HCT116 (cell line): ENCODE measurements around the gene DLX4. TPM values are rescaled to one million over a fixed set of nuclear protein-coding genes. Genes with fewer than 3 reads are reported as not detected.

Experiments used
- ATAC-seq: fragments of 200-7000 bp; cut with Tn5 transposase; 2 replicates; pipeline ENCODE4 v1.9.1; 2020; ENCODE audit warnings: mild to moderate bottlenecking, moderate library complexity
- BruUV-seq: library from RNA; stranded (reverse); fragments of 400-500 nt; replicated peaks from 2 replicates; lab custom pipeline; 2021; lab: Mats Ljungman, UMichigan
- CTCF ChIA-PET: fragments of 300-600 bp; sonication (Branson Sonifier 250); formaldehyde crosslinking; loops from one replicate; lab custom pipeline; 2021; ENCODE audit warnings: antibody characterized with exemption; lab: Charles Lee
- POLR2A ChIA-PET: fragments of 300-600, 350-600 bp; sonication (Branson Sonifier 250); formaldehyde crosslinking; loops from one replicate; lab custom pipeline; 2021; ENCODE audit warnings: antibody characterized with exemption; lab: Charles Lee
- RAD21 ChIA-PET, 2 experiments: fragments of 300-600 bp; sonication (Branson Sonifier 250); formaldehyde crosslinking; loops; one replicate each; lab custom pipeline; 2023; ENCODE audit warnings: low total read pairs in 2 of 2; ENCODE audit not compliant: uncharacterized antibody in 2 of 2, unreplicated experiment in 2 of 2, low non-redundant PET in 1 of 2; lab: Charles Lee
- DNase-seq: peaks from one replicate; pipeline ENCODE4 v3.0.0-alpha.2; 2010; ENCODE audit warnings: low read depth, low spot score
- H2AFZ ChIP-seq: fragments of 200-600 bp; shearing (Covaris generic), sonication (generic); 2 replicates; pipeline ENCODE4 v1.6.1; 2017; ENCODE audit warnings: low read depth, mixed run types, mixed read lengths, antibody characterized with exemption, low read length; ENCODE audit not compliant: poor library complexity, severe bottlenecking
- H3K27ac ChIP-seq: 2 replicates; pipeline ENCODE4 v1.5.1; 2012; ENCODE audit warnings: low read depth, low read length
- H3K27me3 ChIP-seq: fragments of 200-600 bp; sonication (generic); 2 replicates; pipeline ENCODE4 v1.6.1; 2016; ENCODE audit warnings: mixed run types, low read length, mixed read lengths; ENCODE audit not compliant: insufficient read depth
- H3K36me3 ChIP-seq, 2 experiments: fragments of 200-500 bp in 1 of 2; fragments of 200-600 bp in 1 of 2; sonication (Bioruptor generic) in 1 of 2; sonication (generic) in 1 of 2; 2 replicates each; pipeline versions ENCODE4 v1.5.1 to v1.6.1; 2014 to 2016; ENCODE audit warnings: low read length in 2 of 2, inconsistent platforms in 1 of 2, mixed read lengths in 1 of 2, mixed run types in 1 of 2; ENCODE audit not compliant: insufficient read depth in 2 of 2, control insufficient read depth in 1 of 2
- H3K4me1 ChIP-seq, 2 experiments: fragments of 200-600 bp in 1 of 2; sonication (generic) in 1 of 2; 2 replicates each; pipeline versions ENCODE4 v1.5.1 to v1.6.1; 2012 to 2017; ENCODE audit warnings: low read length in 2 of 2, inconsistent platforms in 1 of 2, mild to moderate bottlenecking in 1 of 2, mixed read lengths in 1 of 2, mixed run types in 1 of 2, moderate library complexity in 1 of 2; ENCODE audit not compliant: insufficient read depth in 2 of 2, control insufficient read depth in 1 of 2
- H3K4me2 ChIP-seq: fragments of 200-600 bp; sonication (generic); 2 replicates; pipeline ENCODE4 v1.6.1; 2017; ENCODE audit warnings: mixed run types, low read length, mixed read lengths
- H3K4me3 ChIP-seq, 2 experiments: fragments of 200-600 bp in 1 of 2; sonication (generic) in 1 of 2; replicated peaks in 1 of 2; 2 replicates each; pipeline ENCODE4 v1.5.1; 2011 to 2016; ENCODE audit warnings: low read length in 2 of 2, control low read depth in 1 of 2, low read depth in 1 of 2, mild to moderate bottlenecking in 1 of 2, mixed read lengths in 1 of 2, mixed run types in 1 of 2
- H3K79me2 ChIP-seq: fragments of 200-600 bp; sonication (generic); 2 replicates; pipeline ENCODE4 v1.6.1; 2017; ENCODE audit warnings: mild to moderate bottlenecking, mixed run types, low read length, moderate library complexity, mixed read lengths; ENCODE audit not compliant: insufficient read depth
- H3K9ac ChIP-seq: fragments of 200-600 bp; sonication (generic); 2 replicates; pipeline ENCODE4 v1.6.1; 2016; ENCODE audit warnings: low read length, mixed read lengths
- H3K9me2 ChIP-seq: fragments of 200-600 bp; sonication (generic), shearing (Covaris generic); 2 replicates; pipeline ENCODE4 v1.6.1; 2017; ENCODE audit warnings: mixed run types, mild to moderate bottlenecking, moderate library complexity; ENCODE audit not compliant: insufficient read depth
- H3K9me3 ChIP-seq, 2 experiments: fragments of 200-500 bp in 1 of 2; fragments of 200-600 bp in 1 of 2; sonication (Bioruptor generic) in 1 of 2; sonication (generic) in 1 of 2; 2 replicates each; pipeline ENCODE4 v1.6.1; 2014 to 2017; ENCODE audit warnings: low read length in 2 of 2, mixed read lengths in 2 of 2, inconsistent platforms in 1 of 2, low read depth in 1 of 2, mild to moderate bottlenecking in 1 of 2, mixed run types in 1 of 2, moderate library complexity in 1 of 2; ENCODE audit not compliant: control insufficient read depth in 1 of 2, insufficient read depth in 1 of 2
- H4K20me1 ChIP-seq: fragments of 200-600 bp; sonication (generic), shearing (Covaris generic); 2 replicates; pipeline ENCODE4 v1.6.1; 2017; ENCODE audit warnings: mixed run types, mild to moderate bottlenecking, moderate library complexity; ENCODE audit not compliant: insufficient read depth
- ATF3 ChIP-seq: IDR thresholded peaks from 2 replicates; pipeline ENCODE4 v1.6.1; 2012
- CBX3 ChIP-seq: IDR thresholded peaks from 2 replicates; pipeline ENCODE4 v1.6.1; 2012; ENCODE audit warnings: low read depth
- CEBPB ChIP-seq: IDR thresholded peaks from 2 replicates; pipeline ENCODE4 v1.6.1; 2012; ENCODE audit warnings: low read depth
- CTCF ChIP-seq, 3 experiments: fragments of 200-600 bp in 1 of 3; sonication (generic) in 1 of 3; IDR thresholded peaks in 2 of 3; conservative IDR thresholded peaks in 1 of 3; 2 replicates each; pipeline ENCODE4 v1.5.1; 2012 to 2017; ENCODE audit warnings: low read depth in 2 of 3, low read length in 2 of 3, antibody characterized with exemption in 1 of 3, borderline replicate concordance in 1 of 3, control low read depth in 1 of 3, mild to moderate bottlenecking in 1 of 3, mixed read lengths in 1 of 3, mixed run types in 1 of 3, moderate library complexity in 1 of 3; ENCODE audit not compliant: insufficient read depth in 1 of 3
- ELF1 ChIP-seq: IDR thresholded peaks from 2 replicates; pipeline ENCODE4 v1.6.1; 2012; ENCODE audit warnings: low read depth, borderline replicate concordance
- EZH2phosphoT487 ChIP-seq: fragments of 200-600 bp; IDR thresholded peaks from 2 replicates; pipeline ENCODE4 v1.6.1; 2018; ENCODE audit warnings: antibody characterized with exemption, borderline replicate concordance
- JUND ChIP-seq: IDR thresholded peaks from 2 replicates; pipeline ENCODE4 v1.6.1; 2012
- POLR2AphosphoS5 ChIP-seq: IDR thresholded peaks from 2 replicates; pipeline ENCODE4 v1.6.1; 2011; ENCODE audit warnings: mild to moderate bottlenecking, low read depth, low read length, moderate library complexity
- RAD21 ChIP-seq: IDR thresholded peaks from 2 replicates; pipeline ENCODE4 v1.6.1; 2012; ENCODE audit warnings: low read depth, mild to moderate bottlenecking
- TCF7L2 ChIP-seq: IDR thresholded peaks from 2 replicates; pipeline ENCODE4 v1.7.0; 2011; ENCODE audit warnings: borderline replicate concordance, inconsistent platforms; ENCODE audit not compliant: insufficient read depth, insufficient read length; ENCODE audit errors: extremely low read depth
- YY1 ChIP-seq: IDR thresholded peaks from 2 replicates; pipeline ENCODE4 v1.6.1; 2011; ENCODE audit warnings: low read length, low read depth, moderate library complexity, mild to moderate bottlenecking; ENCODE audit not compliant: insufficient replicate concordance; ENCODE audit errors: extremely low read depth
- ZBTB33 ChIP-seq: IDR thresholded peaks from 2 replicates; pipeline ENCODE4 v1.6.1; 2011; ENCODE audit warnings: mild to moderate bottlenecking, low read length, moderate library complexity; ENCODE audit not compliant: insufficient replicate concordance; ENCODE audit errors: extremely low read depth
- intact Hi-C: fragments of 100-400 bp; cut with micrococcal nuclease; formaldehyde crosslinking; loops from 2 replicates; pipeline ENCODE4 v1.10.0; 2022
- total RNA-seq: library from RNA; stranded (reverse); gene quantifications from one replicate; pipeline ENCODE4 v1.2.1, GENCODE V29; 2021; ENCODE audit not compliant: unreplicated experiment

DLX4 gene
- total RNA-seq, 1 experiment from 2014 or later = 14.0 TPM

DNA sequence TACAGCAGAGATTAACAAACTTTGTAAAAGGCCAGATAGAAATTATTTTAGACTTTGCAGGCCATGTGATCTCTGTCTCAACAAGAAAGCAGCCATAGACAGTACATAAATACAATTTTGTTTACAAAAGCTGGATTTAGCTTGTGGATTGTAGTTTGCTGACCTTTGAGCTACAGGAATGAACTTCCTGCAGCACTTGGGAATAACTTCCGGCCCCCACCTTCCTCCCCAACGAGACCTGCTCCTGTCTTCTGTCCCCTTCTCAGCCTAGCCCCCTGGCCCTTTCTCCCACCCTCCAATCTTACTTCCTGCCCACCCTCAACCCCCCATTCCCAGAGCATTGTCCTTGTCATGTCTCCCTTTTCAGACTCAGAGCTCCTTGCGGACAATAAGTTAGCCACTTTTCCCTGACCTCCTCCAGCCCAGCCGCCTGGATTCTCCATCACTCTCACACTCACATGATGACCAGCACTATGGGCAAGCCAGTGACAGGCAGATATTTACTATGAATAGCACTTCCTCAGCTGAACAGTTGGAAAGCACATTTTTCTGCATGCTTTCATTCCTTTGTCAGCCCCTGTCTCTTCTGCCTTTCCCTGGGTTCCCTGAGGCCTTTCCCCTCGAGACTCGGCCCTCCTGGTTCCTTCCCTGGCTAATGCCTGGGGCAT lies 53.6 kb downstream of the DLX4 start:
- RAD21 ChIA-PET = no interaction called here
- H3K27ac ChIP-seq = no peak overlapping the region
- POLR2A ChIA-PET = no interaction called here
- no peak overlapping the region for H3K9ac ChIP-seq
- peaks cover 7 to 16% of the 10 kb centered on the region in 2 experiments for H3K4me1 ChIP-seq
- H3K36me3 ChIP-seq = no peaks in the 10 kb centered on the region
- no TSS peak for BruUV-seq
- no peak overlapping the region for H3K4me3 ChIP-seq
- DNase-seq (no peak), ATAC-seq (no peak)
- no peaks in the 10 kb centered on the region for H3K9me2 ChIP-seq
- H3K4me2 ChIP-seq = no peak overlapping the region
- no peak overlapping the region for H2AFZ ChIP-seq
- no peaks in the 10 kb centered on the region for H3K27me3 ChIP-seq
- no peaks in the 10 kb centered on the region for H4K20me1 ChIP-seq
- no peaks in the 10 kb centered on the region for H3K79me2 ChIP-seq
- intact Hi-C loops = no loop called here
- TF ChIP-seq CBX3 (no peak), ELF1 (no peak), EZH2phosphoT487 (no peak), CEBPB (no peak), RAD21 (no peak), POLR2AphosphoS5 (no peak), TCF7L2 (no peak), ZBTB33 (no peak), CTCF (IDR thresholded peaks at IDR 0.05 in 2 of 3, conservative IDR thresholded peaks at IDR 0.05 in 1 of 3; ENCODE audit: borderline replicate concordance in 1 of 3, insufficient read depth in 1 of 3, low read depth in 2 of 3, low read length in 2 of 3) (no peak), YY1 (no peak), JUND (no peak), ATF3 (no peak)
- CTCF ChIA-PET = interaction anchor here (0.9 kb wide), 1 partner anchor 65 kb away, joined by 4 read pairs; no protein-coding TSS in a partner anchor
- H3K9me3 ChIP-seq = peaks cover 0 to 16% of the 10 kb centered on the region in 2 experiments; a peak in 2 of 4 replicates
